IMR-90 (cell line): ENCODE measurements around the gene SMOC1.

Source experiments
- BHLHE40 ChIP-seq: fragments of 150-350 bp; IDR thresholded peaks from 2 replicates; pipeline ENCODE4 v1.6.1; 2016; ENCODE audit warnings: mild to moderate bottlenecking, low read depth, low read length
- CHD1 ChIP-seq: IDR thresholded peaks from 2 replicates; pipeline ENCODE4 v1.6.1; 2012; ENCODE audit warnings: low read depth, low read length, improper control_type of control experiment
- CTCF ChIP-seq: conservative IDR thresholded peaks from 2 replicates; pipeline ENCODE4 v1.5.1; 2012; ENCODE audit warnings: mild to moderate bottlenecking, low read depth, low read length, improper control_type of control experiment
- FOS ChIP-seq: fragments of 150-350 bp; IDR thresholded peaks from 2 replicates; pipeline ENCODE4 v1.6.1; 2016; ENCODE audit warnings: low read depth, low read length
- MAZ ChIP-seq: IDR thresholded peaks from 2 replicates; pipeline ENCODE4 v1.6.1; 2012; ENCODE audit warnings: low read depth, mild to moderate bottlenecking, low read length, improper control_type of control experiment, moderate library complexity, borderline replicate concordance
- POLR2A ChIP-seq: IDR thresholded peaks from 2 replicates; pipeline ENCODE4 v1.6.1; 2012; ENCODE audit warnings: mild to moderate bottlenecking, low read depth, low read length
- RAD21 ChIP-seq: IDR thresholded peaks from 2 replicates; pipeline ENCODE4 v1.6.1; 2012; ENCODE audit warnings: low read length, improper control_type of control experiment
- RCOR1 ChIP-seq: IDR thresholded peaks from 2 replicates; pipeline ENCODE4 v1.6.1; 2012; ENCODE audit warnings: mild to moderate bottlenecking, low read length, improper control_type of control experiment; ENCODE audit not compliant: insufficient replicate concordance
- RFX5 ChIP-seq: IDR thresholded peaks from 2 replicates; pipeline ENCODE4 v1.8.0; 2012; ENCODE audit warnings: low read depth, mild to moderate bottlenecking, low read length, moderate library complexity
- SMC3 ChIP-seq: fragments of 150-350 bp; IDR thresholded peaks from 2 replicates; pipeline ENCODE4 v1.6.1; 2016; ENCODE audit warnings: low read depth, mild to moderate bottlenecking, antibody characterized with exemption, low read length, moderate library complexity
- USF2 ChIP-seq: fragments of 150-350 bp; IDR thresholded peaks from 2 replicates; pipeline ENCODE4 v1.6.1; 2017; ENCODE audit warnings: mild to moderate bottlenecking, antibody characterized with exemption, low read length, low read depth
- TF ChIP-seq, protein P1 (sequence below): fragments of 150-350 bp; IDR thresholded peaks from 2 replicates; pipeline ENCODE4 v1.6.1; 2016; ENCODE audit warnings: low read depth, mild to moderate bottlenecking, low read length, moderate library complexity, borderline replicate concordance

GRCh38 chr14:69844171-69844570 lies 35.0 kb upstream of the SMOC1 start:
- TF ChIP-seq POLR2A (no peak), CTCF (no peak), FOS (no peak), RAD21 (no peak), CHD1 (no peak), BHLHE40 (no peak), USF2 (no peak), SMC3 (no peak), MAZ (no peak), RCOR1 (no peak), RFX5 (no peak)
- TF ChIP-seq, protein P1, sequence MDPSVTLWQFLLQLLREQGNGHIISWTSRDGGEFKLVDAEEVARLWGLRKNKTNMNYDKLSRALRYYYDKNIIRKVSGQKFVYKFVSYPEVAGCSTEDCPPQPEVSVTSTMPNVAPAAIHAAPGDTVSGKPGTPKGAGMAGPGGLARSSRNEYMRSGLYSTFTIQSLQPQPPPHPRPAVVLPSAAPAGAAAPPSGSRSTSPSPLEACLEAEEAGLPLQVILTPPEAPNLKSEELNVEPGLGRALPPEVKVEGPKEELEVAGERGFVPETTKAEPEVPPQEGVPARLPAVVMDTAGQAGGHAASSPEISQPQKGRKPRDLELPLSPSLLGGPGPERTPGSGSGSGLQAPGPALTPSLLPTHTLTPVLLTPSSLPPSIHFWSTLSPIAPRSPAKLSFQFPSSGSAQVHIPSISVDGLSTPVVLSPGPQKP: no peak
